Nephron (organoid): Measurements from ENCODE around the gene AFG1L.
"Not testable (repeated sequence)": the region's sequence is repeated elsewhere in the genome, so short reads cannot be mapped to it uniquely, and the experiment has no call there.

Source experiments
- H3K27ac Mint-ChIP-seq, 3 experiments: 2 replicates each; pipeline ENCODE4 v1.8.0; 2020; ENCODE audit warnings: mixed read lengths in 3 of 3, mild to moderate bottlenecking in 2 of 3, moderate library complexity in 1 of 3
- H3K27me3 Mint-ChIP-seq: 2 replicates; pipeline ENCODE4 v1.8.0; 2021; ENCODE audit warnings: low read depth, mild to moderate bottlenecking, moderate library complexity, mixed read lengths
- H3K36me3 Mint-ChIP-seq: 2 replicates; pipeline ENCODE4 v1.8.0; 2020; ENCODE audit warnings: low read depth, mixed read lengths
- H3K4me1 Mint-ChIP-seq: 2 replicates; pipeline ENCODE4 v1.8.0; 2020; ENCODE audit warnings: mixed read lengths
- H3K4me3 Mint-ChIP-seq, 3 experiments: 2 replicates each; pipeline ENCODE4 v1.8.0; 2020; ENCODE audit warnings: mild to moderate bottlenecking in 3 of 3, mixed read lengths in 3 of 3, moderate library complexity in 2 of 3
- H3K9me3 Mint-ChIP-seq: 2 replicates; pipeline ENCODE4 v1.8.0; 2020; ENCODE audit warnings: mixed read lengths
- TF ChIP-seq, protein P1 (sequence below), 3 experiments: fragments of 200-600 bp; sonication (generic); IDR thresholded peaks; one replicate each; pipeline ENCODE4 v1.5.0; 2021; ENCODE audit warnings: antibody characterized with exemption in 3 of 3; ENCODE audit not compliant: unreplicated experiment in 3 of 3

Gene AFG1L

DNA sequence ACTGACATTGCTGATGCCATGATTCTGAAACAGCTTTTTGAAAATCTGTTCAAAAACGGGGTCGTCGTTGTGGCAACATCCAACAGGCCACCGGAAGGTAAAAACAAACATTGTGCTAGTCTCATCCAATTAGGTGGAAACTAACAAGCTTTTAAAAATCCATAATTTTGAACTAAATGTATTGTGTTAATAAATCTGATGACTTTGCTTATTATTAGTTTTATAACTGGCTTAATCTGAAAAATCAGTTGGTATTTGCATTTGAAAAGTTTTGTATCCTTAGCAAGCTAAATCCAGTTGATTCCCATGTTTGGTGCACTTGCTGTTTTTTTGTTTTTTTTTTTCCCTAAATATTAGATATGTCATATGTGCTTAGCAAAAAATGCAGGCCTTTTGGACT is 71.4 kb downstream of the AFG1L start:
- H3K36me3 Mint-ChIP-seq = no peaks in the 10 kb centered on the region
- TF ChIP-seq, protein P1, sequence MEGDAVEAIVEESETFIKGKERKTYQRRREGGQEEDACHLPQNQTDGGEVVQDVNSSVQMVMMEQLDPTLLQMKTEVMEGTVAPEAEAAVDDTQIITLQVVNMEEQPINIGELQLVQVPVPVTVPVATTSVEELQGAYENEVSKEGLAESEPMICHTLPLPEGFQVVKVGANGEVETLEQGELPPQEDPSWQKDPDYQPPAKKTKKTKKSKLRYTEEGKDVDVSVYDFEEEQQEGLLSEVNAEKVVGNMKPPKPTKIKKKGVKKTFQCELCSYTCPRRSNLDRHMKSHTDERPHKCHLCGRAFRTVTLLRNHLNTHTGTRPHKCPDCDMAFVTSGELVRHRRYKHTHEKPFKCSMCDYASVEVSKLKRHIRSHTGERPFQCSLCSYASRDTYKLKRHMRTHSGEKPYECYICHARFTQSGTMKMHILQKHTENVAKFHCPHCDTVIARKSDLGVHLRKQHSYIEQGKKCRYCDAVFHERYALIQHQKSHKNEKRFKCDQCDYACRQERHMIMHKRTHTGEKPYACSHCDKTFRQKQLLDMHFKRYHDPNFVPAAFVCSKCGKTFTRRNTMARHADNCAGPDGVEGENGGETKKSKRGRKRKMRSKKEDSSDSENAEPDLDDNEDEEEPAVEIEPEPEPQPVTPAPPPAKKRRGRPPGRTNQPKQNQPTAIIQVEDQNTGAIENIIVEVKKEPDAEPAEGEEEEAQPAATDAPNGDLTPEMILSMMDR (IDR thresholded peaks at IDR 0.05; ENCODE audit: unreplicated experiment in 3 of 3) = no peak
- no peaks in the 10 kb centered on the region for H3K9me3 Mint-ChIP-seq
- H3K4me1 Mint-ChIP-seq = no peaks in the 10 kb centered on the region
- H3K27ac Mint-ChIP-seq = no peak overlapping the region
- no peaks in the 10 kb centered on the region for H3K27me3 Mint-ChIP-seq
- H3K4me3 Mint-ChIP-seq = no peak overlapping the region

DNA sequence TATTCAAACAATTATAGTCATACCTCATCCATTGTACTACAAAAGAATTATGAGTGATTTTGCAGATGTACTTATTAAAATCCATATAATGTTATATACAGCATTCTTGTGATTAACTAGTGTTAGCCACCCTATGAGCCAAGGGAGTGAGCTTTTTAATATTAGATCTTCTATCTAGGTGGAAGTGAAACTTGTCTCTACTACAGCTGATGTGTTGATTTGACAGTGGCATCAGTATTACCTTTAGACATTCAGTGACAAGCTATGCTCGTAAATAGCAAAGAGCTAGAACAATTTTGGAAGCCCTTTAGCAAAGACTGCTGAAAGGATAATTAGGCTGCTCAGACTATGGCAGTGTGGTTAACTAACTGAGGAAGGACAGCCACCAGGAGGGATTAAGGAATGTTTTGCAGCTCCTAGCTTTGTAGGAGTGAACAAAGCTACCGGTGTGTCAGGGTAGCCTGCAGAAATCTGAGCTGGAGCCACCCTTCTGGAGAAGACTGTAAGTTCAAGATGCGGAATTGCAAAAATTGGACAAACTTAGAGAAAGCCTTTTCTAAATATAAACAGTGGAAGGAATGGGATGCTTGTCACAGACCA is 73.7 kb downstream of the AFG1L start:
- Mint-ChIP-seq H3K27me3 (no peaks in the 10 kb centered on the region), H3K9me3 (no peaks in the 10 kb centered on the region), H3K4me3 (no peak overlapping the region), H3K36me3 (peaks cover 4% of the 10 kb centered on the region), H3K4me1 (no peaks in the 10 kb centered on the region), H3K27ac (no peak overlapping the region)
- TF ChIP-seq, protein P1 (IDR thresholded peaks at IDR 0.05; ENCODE audit: unreplicated experiment in 3 of 3) = no peak

DNA sequence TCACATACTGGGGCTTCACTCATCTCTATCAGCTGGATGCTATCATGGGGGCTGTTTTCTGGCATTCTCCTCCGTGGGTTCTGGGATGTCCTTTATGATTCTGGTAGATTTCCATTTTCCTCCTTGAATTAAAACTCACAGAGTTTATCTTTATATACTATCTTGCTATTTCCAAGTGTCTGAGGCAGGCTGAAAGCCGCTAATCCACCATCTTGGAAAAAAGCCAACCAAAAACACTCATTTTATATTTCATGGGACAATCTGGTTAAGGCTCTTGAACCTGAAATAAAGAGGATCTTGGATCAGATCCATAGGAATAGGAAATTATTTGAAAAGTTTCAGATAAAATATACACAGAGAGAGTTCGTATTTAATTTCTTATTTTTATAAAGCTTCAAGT is 86.0 kb downstream of the AFG1L start:
- Mint-ChIP-seq H3K4me1 (peaks cover 5% of the 10 kb centered on the region), H3K27me3 (no peaks in the 10 kb centered on the region), H3K9me3 (peaks cover 10% of the 10 kb centered on the region), H3K36me3 (peaks cover 10% of the 10 kb centered on the region), H3K27ac (peak overlapping the region in 1 of 3 experiments; percentile 30), H3K4me3 (no peak overlapping the region)
- TF ChIP-seq, protein P1 (IDR thresholded peaks at IDR 0.05; ENCODE audit: unreplicated experiment in 3 of 3) = no peak

DNA sequence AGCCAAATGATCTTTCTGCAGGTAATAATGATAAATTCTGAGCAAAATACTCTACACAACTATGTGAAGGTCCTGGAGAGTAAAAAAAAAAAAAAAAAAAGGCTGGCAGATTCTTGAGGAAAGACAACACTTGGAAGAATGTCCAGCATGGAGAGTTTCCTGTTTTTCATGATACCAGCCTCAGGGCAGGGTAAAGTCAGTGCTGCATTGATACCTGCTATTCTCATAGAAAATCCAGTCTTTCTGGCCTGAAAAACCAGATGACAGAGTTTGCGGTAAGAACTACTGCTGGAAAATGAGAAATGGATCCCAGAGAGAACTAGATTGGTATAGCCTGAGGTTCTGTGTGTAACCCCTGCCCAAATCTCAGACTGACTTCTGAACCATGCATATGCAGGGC is 89.1 kb downstream of the AFG1L start:
- no peaks in the 10 kb centered on the region for H3K36me3 Mint-ChIP-seq
- peaks cover 5% of the 10 kb centered on the region for H3K4me1 Mint-ChIP-seq
- H3K27me3 Mint-ChIP-seq = no peaks in the 10 kb centered on the region
- no peak overlapping the region for H3K4me3 Mint-ChIP-seq
- H3K9me3 Mint-ChIP-seq = no peaks in the 10 kb centered on the region
- H3K27ac Mint-ChIP-seq = no peak overlapping the region
- TF ChIP-seq, protein P1 (IDR thresholded peaks at IDR 0.05; ENCODE audit: unreplicated experiment in 3 of 3) = no peak

DNA sequence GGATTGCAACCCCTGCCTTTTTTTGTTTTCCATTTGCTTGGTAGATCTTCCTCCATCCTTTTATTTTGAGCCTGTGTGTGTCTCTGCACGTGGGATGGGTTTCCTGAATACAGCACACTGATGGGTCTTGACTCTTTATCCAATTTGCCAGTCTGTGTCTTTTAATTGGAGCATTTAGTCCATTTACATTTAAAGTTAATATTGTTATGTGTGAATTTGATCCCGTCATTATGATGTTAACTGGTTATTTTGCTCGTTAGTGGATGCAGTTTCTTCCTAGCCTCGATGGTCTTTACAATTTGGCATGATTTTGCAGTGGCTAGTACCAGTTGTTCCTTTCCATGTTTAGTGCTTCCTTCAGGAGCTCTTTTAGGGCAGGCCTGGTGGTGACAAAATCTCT is 94.3 kb downstream of the AFG1L start:
- H3K4me1 Mint-ChIP-seq, H3K36me3 Mint-ChIP-seq, H3K4me3 Mint-ChIP-seq, H3K27ac Mint-ChIP-seq, H3K9me3 Mint-ChIP-seq, H3K27me3 Mint-ChIP-seq: not testable (repeated sequence)

DNA sequence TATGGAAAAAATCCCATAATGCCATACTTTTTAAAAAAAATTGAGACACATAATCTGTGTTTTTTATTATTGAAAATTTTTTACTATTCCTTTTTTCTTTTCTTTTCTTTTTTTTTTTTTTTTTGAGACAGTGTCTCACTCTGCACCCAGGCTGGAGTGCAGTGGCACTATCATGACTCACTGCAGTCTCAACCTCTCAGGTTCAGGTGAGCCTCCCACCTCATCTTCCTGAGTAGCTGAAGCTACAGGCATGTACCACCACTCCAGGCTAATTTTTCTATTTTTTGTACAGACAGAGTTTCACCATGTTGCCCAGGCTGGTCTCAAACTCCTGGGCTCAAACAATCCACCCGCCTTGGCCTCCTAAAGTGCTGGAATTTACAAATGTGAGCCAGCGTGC is 100.4 kb downstream of the AFG1L start:
- Mint-ChIP-seq H3K27ac (no peak overlapping the region), H3K27me3 (no peaks in the 10 kb centered on the region), H3K4me1 (peaks cover 5% of the 10 kb centered on the region), H3K4me3 (no peak overlapping the region), H3K36me3 (no peaks in the 10 kb centered on the region), H3K9me3 (no peaks in the 10 kb centered on the region)
- TF ChIP-seq, protein P1 (IDR thresholded peaks at IDR 0.05; ENCODE audit: unreplicated experiment in 3 of 3) = no peak
